K562 (cell line): ENCODE results near the gene CACNA2D3. TPM values are rescaled to one million over a fixed set of nuclear protein-coding genes. Genes with fewer than 3 reads are reported as not detected.

Experiments used
- ELF1 ChIP-seq: fragments of 200-800 bp; sonication (Bioruptor generic); IDR thresholded peaks from 2 replicates; pipeline ENCODE4 v1.6.1; 2016; ENCODE audit warnings: missing genetic modification characterization, missing compliant biosample characterization
- FIP1L1 ChIP-seq: fragments of 200-400 bp; formaldehyde crosslinking; IDR thresholded peaks from 2 replicates; pipeline ENCODE4 v1.6.1; 2018; ENCODE audit warnings: mild to moderate bottlenecking, low read depth, low read length; ENCODE audit not compliant: poor library complexity, severe bottlenecking
- GABPB1 ChIP-seq: sonication (generic); formaldehyde crosslinking; IDR thresholded peaks from 2 replicates; pipeline ENCODE4 v1.8.0; 2022; ENCODE audit warnings: mild to moderate bottlenecking, missing genetic modification reagents
- NCOA1 ChIP-seq: fragments of 450-650 bp; IDR thresholded peaks from 2 replicates; pipeline ENCODE4 v1.6.1; 2016; ENCODE audit warnings: low read depth
- PURB ChIP-seq: sonication (generic); formaldehyde crosslinking; IDR thresholded peaks from 2 replicates; pipeline ENCODE4 v1.9.0; 2021; ENCODE audit warnings: low read depth, mild to moderate bottlenecking, missing genetic modification reagents
- RBM14 ChIP-seq: fragments of 200-400 bp; formaldehyde crosslinking; IDR thresholded peaks from 2 replicates; pipeline ENCODE4 v1.6.1; 2018; ENCODE audit warnings: low read depth, mild to moderate bottlenecking, low read length, moderate library complexity, borderline replicate concordance; ENCODE audit not compliant: insufficient read depth
- SPI1 ChIP-seq: IDR thresholded peaks from 2 replicates; pipeline ENCODE4 v1.6.1; 2011; ENCODE audit warnings: low read depth, low read length, control low read depth, borderline replicate concordance
- STAG1 ChIP-seq: sonication (generic); formaldehyde crosslinking; IDR thresholded peaks from 2 replicates; pipeline ENCODE4 v1.5.0; 2020; ENCODE audit warnings: missing genetic modification reagents, borderline replicate concordance
- ZNF184 ChIP-seq: sonication (generic); formaldehyde crosslinking; IDR thresholded peaks from 2 replicates; pipeline ENCODE4 v1.5.0; 2020; ENCODE audit warnings: missing genetic modification reagents
- ZNF766 ChIP-seq: fragments of 200-800 bp; sonication (Bioruptor generic); conservative IDR thresholded peaks from 2 replicates; pipeline ENCODE4 v1.6.1; 2016; ENCODE audit warnings: missing genetic modification characterization, missing compliant biosample characterization
- polyA plus RNA-seq, 8 experiments: library from polyadenylated mRNA; depleted of rRNA in 4 of 8; stranded (reverse) in 5 of 8; unstranded in 3 of 8; fragments of >200 nt; fragmentation: Nextera tagmentation in 2 of 8; fragmentation: Illumina TruSeq in 1 of 8; extraction: Ambion mirVana in 2 of 8; extraction: Trizol in 1 of 8; gene quantifications; 2 replicates each; pipeline versions ENCODE4 v1.2.1 to v1.2.3, GENCODE V29; 2011 to 2014; ENCODE audit warnings: inconsistent platforms in 1 of 8, missing spikeins in 1 of 8
- total RNA-seq, 7 experiments: library from RNA; depleted of rRNA in 6 of 7; stranded (reverse); fragments of >200 nt in 6 of 7; fragmentation: Illumina TruSeq in 2 of 7; extraction: Trizol in 2 of 7; gene quantifications; 2 replicates each; pipeline versions ENCODE4 v1.2.1 to v1.2.3, GENCODE V29; 2011 to 2021; ENCODE audit warnings: low replicate concordance in 1 of 7
- TF ChIP-seq, protein P1 (sequence below): fragments of 200-600 bp; sonication (generic); IDR thresholded peaks from one replicate; pipeline ENCODE4 v1.6.1; 2012; ENCODE audit warnings: mild to moderate bottlenecking, low read depth, low read length, inconsistent platforms
- TF ChIP-seq, protein P2 (sequence below): fragments of 450-650 bp; IDR thresholded peaks from 2 replicates; pipeline ENCODE4 v1.6.1; 2016
- TF ChIP-seq, protein P3 (sequence below): fragments of 250-450 bp; sonication (Bioruptor Pico); IDR thresholded peaks from 2 replicates; pipeline ENCODE4 v1.8.0; 2021; ENCODE audit warnings: moderate library complexity, mild to moderate bottlenecking, inconsistent platforms

Gene CACNA2D3
- total and polyA plus RNA-seq, 9 of the 15 experiments (the other 6 are each of a cell fraction or from before 2014, with no cell fraction given) = 0.01 TPM; not detected in 8

DNA sequence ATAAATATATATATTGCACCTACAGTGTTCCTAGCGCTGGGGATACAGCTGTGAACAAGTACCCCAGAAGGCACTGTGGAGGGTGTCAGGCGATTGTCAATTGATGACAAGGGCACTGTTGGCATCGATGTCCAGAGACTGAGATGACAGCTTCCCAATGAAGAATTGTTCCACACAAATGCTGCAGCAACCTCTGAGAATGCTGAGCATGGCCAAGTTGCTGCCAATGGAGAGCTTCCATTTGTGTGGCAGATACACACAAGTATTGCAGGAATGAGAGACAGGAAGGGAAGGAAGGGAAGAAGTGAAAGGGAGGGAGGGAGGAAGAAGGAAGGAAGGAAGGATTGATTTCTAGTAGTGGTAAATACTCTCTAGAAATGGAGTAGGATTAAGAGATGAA lies 783.6 kb downstream of the CACNA2D3 start (continued):
- TF ChIP-seq, protein P1, sequence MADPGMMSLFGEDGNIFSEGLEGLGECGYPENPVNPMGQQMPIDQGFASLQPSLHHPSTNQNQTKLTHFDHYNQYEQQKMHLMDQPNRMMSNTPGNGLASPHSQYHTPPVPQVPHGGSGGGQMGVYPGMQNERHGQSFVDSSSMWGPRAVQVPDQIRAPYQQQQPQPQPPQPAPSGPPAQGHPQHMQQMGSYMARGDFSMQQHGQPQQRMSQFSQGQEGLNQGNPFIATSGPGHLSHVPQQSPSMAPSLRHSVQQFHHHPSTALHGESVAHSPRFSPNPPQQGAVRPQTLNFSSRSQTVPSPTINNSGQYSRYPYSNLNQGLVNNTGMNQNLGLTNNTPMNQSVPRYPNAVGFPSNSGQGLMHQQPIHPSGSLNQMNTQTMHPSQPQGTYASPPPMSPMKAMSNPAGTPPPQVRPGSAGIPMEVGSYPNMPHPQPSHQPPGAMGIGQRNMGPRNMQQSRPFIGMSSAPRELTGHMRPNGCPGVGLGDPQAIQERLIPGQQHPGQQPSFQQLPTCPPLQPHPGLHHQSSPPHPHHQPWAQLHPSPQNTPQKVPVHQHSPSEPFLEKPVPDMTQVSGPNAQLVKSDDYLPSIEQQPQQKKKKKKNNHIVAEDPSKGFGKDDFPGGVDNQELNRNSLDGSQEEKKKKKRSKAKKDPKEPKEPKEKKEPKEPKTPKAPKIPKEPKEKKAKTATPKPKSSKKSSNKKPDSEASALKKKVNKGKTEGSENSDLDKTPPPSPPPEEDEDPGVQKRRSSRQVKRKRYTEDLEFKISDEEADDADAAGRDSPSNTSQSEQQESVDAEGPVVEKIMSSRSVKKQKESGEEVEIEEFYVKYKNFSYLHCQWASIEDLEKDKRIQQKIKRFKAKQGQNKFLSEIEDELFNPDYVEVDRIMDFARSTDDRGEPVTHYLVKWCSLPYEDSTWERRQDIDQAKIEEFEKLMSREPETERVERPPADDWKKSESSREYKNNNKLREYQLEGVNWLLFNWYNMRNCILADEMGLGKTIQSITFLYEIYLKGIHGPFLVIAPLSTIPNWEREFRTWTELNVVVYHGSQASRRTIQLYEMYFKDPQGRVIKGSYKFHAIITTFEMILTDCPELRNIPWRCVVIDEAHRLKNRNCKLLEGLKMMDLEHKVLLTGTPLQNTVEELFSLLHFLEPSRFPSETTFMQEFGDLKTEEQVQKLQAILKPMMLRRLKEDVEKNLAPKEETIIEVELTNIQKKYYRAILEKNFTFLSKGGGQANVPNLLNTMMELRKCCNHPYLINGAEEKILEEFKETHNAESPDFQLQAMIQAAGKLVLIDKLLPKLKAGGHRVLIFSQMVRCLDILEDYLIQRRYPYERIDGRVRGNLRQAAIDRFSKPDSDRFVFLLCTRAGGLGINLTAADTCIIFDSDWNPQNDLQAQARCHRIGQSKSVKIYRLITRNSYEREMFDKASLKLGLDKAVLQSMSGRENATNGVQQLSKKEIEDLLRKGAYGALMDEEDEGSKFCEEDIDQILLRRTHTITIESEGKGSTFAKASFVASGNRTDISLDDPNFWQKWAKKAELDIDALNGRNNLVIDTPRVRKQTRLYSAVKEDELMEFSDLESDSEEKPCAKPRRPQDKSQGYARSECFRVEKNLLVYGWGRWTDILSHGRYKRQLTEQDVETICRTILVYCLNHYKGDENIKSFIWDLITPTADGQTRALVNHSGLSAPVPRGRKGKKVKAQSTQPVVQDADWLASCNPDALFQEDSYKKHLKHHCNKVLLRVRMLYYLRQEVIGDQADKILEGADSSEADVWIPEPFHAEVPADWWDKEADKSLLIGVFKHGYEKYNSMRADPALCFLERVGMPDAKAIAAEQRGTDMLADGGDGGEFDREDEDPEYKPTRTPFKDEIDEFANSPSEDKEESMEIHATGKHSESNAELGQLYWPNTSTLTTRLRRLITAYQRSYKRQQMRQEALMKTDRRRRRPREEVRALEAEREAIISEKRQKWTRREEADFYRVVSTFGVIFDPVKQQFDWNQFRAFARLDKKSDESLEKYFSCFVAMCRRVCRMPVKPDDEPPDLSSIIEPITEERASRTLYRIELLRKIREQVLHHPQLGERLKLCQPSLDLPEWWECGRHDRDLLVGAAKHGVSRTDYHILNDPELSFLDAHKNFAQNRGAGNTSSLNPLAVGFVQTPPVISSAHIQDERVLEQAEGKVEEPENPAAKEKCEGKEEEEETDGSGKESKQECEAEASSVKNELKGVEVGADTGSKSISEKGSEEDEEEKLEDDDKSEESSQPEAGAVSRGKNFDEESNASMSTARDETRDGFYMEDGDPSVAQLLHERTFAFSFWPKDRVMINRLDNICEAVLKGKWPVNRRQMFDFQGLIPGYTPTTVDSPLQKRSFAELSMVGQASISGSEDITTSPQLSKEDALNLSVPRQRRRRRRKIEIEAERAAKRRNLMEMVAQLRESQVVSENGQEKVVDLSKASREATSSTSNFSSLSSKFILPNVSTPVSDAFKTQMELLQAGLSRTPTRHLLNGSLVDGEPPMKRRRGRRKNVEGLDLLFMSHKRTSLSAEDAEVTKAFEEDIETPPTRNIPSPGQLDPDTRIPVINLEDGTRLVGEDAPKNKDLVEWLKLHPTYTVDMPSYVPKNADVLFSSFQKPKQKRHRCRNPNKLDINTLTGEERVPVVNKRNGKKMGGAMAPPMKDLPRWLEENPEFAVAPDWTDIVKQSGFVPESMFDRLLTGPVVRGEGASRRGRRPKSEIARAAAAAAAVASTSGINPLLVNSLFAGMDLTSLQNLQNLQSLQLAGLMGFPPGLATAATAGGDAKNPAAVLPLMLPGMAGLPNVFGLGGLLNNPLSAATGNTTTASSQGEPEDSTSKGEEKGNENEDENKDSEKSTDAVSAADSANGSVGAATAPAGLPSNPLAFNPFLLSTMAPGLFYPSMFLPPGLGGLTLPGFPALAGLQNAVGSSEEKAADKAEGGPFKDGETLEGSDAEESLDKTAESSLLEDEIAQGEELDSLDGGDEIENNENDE = no peak
- TF ChIP-seq PURB (CRISPR knock-in tag) (no peak), GABPB1 (no peak), ZNF766 (CRISPR knock-in tag) (no peak), ZNF184 (no peak), ELF1 (no peak), STAG1 (no peak), SPI1 (no peak), FIP1L1 (no peak), NCOA1 (no peak), RBM14 (no peak)
- TF ChIP-seq, protein P2, sequence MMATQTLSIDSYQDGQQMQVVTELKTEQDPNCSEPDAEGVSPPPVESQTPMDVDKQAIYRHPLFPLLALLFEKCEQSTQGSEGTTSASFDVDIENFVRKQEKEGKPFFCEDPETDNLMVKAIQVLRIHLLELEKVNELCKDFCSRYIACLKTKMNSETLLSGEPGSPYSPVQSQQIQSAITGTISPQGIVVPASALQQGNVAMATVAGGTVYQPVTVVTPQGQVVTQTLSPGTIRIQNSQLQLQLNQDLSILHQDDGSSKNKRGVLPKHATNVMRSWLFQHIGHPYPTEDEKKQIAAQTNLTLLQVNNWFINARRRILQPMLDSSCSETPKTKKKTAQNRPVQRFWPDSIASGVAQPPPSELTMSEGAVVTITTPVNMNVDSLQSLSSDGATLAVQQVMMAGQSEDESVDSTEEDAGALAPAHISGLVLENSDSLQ = no peak
- TF ChIP-seq, protein P3, sequence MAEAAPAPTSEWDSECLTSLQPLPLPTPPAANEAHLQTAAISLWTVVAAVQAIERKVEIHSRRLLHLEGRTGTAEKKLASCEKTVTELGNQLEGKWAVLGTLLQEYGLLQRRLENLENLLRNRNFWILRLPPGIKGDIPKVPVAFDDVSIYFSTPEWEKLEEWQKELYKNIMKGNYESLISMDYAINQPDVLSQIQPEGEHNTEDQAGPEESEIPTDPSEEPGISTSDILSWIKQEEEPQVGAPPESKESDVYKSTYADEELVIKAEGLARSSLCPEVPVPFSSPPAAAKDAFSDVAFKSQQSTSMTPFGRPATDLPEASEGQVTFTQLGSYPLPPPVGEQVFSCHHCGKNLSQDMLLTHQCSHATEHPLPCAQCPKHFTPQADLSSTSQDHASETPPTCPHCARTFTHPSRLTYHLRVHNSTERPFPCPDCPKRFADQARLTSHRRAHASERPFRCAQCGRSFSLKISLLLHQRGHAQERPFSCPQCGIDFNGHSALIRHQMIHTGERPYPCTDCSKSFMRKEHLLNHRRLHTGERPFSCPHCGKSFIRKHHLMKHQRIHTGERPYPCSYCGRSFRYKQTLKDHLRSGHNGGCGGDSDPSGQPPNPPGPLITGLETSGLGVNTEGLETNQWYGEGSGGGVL (CRISPR knock-in tag) = no peak
- TF ChIP-seq, all 486 proteins: peak for 0
